Cardiac septum (tissue), 1 donor: ENCODE measurements around the gene NDUFS2. TPM values are rescaled to one million over a fixed set of nuclear protein-coding genes. Genes with fewer than 3 reads are reported as not detected.

Experiments
- DNase-seq: peaks from one replicate; pipeline ENCODE4 v3.0.0-alpha.2; 2020; ENCODE audit warnings: low spot score
- intact Hi-C: fragments of 100-400 bp; cut with DNase I; formaldehyde crosslinking; loops from one replicate; pipeline ENCODE4 v1.14.0; 2022
- long read RNA-seq: library from polyadenylated mRNA; unstranded; transcript quantifications from one replicate; pipeline ENCODE4 v2.0.0, GENCODE V29; 2021
- total RNA-seq: library from RNA; stranded (reverse); fragmentation: NEBNext Ultra II Directional; extraction: Animal tissue kit (Norgen Biotek cat#: 25700); gene quantifications from one replicate; pipeline ENCODE4 v1.2.1, GENCODE V29; 2021
- donor health status: DM: no; HTN: no; CAD: no.

NDUFS2 gene
- total RNA-seq: 253 TPM
- long read RNA-seq, transcript NDUFS2-202 (13 exons, 2,064 nt): major isoform, 7 of 569 reads
- long read RNA-seq, partial matches to known transcripts: 531 of 569 reads
- long read RNA-seq, other reads (novel, unspliced or antisense): 30 of 569 reads

DNA sequence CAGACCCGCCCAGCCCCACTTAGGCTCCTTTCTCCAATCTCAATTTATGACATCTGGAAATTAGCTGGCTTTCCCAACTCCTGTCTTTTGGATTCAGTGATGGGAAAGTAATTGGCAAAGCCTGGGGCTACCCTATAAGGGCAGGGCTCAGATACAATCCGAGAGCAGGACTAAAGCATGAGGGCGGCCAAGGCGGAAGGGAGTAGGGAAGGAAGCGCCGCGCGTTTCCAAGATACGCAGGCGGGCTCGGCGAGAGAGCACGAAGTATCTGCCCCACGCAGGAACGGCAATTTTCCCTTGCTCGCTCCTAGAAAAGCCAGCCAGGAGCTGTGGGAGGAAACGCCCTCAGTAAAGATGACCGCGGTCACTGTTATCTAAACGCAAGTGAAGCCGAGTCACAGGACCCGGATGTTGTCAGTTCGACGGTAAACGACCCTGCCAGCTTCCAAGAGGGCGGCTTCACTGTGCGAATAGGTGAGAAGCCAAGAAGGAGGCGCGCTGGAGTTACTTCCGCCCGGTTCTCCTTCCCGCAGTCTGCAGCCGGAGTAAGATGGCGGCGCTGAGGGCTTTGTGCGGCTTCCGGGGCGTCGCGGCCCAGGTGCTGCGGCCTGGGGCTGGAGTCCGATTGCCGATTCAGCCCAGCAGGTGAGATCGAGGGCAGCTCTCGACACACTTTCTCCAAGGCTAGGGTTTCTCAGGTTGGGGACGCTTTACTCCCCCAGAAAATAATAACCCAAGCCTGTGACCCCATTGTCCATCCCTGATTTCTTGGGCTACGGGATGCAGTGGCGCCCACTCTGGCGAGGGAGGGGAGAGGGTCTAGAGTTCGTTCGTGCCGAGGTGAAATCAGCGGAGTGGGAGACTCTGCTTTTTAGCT, at the start of gene NDUFS2:
TSS of gene NDUFS2 (plus strand) at position 532 of the 877 bp plus-strand sequence. CDS start at position 551, 19 bp downstream.
- intact Hi-C loops: loop anchor here (5.0 kb wide), 2 partner anchors 110 to 185 kb away; partner anchors contain the start of gene SDHC
- peak; percentile 99 for DNase-seq

DNA sequence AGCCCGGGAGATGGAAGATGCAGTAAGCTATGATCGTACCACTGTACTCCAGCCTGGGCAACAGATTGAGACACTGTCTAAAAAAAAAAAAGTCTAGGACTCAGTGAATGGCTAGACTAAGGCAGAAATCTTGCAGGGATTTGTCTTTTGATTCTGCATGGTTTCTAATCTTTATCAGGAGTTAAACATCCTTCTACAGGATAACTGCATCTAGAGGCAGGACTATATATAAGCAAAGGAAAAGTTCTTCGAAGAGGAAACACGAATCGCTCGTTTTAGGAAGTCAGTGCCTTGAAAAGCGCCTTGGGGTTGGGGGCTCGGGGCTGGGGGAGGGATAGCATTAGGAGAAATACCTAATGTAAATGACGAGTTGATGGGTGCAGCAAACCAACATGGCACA, 49.0 kb upstream of the NDUFS2 start:
- intact Hi-C loops: loop anchor here (5.0 kb wide), 1 partner anchor 36 kb away; the partner anchor contains the start of genes NIT1 and PFDN2
- no peak for DNase-seq

DNA sequence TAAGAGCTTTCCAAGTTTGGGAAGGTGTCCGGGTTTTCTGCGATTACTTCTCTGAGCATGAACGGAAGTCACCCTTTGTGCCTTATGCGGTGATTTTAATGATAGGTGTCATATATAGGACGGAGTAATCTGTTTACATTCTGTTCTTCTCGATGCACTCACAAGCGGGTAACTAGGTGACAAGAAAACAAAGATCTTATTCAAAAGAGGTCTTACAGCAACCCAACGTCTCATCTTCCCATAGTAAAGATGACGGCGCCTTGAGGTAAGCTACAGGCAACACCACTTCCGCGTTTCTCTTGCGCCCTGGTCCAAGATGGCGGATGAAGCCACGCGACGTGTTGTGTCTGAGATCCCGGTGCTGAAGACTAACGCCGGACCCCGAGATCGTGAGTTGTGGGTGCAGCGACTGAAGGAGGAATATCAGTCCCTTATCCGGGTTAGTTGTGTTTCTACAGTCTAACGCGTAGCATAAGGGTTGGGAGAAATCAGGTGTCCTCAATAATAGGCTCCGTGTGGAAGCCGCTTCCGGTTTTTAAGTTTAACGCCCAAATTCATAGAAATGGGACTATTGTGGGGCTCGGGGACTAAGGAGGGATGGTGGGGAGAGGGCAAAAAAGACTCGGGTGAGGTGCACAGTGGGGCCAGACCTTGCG, 48.4 kb upstream of the NDUFS2 start, which contains the start of gene UFC1:
TSS of gene UFC1 (plus strand) at position 297 of the 656 bp plus-strand sequence. CDS start at position 317, 20 bp downstream.
- peak; percentile 90 for DNase-seq
- intact Hi-C loops: loop anchor here (5.0 kb wide), 1 partner anchor 37 kb away; the partner anchor contains the start of genes NIT1 and PFDN2

DNA sequence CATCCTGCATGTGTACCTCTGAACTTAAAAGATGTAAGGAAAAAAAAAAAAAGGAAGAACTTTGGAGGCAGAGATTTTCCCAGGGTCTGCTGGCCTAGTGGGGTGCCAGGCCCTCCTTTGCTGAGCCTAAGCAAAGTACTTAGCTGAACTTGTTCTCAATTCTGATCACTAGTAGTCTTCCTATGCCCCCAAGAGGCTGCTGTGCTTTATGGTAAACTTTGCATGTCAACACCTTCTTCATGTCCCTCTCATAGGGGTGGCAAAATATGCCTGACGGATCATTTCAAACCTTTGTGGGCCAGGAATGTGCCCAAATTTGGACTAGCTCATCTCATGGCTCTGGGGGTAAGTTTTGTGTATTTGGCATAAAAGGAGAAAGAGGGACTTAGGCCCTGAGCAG, 44.3 kb upstream of the NDUFS2 start:
- intact Hi-C loops: loop anchor here (2.0 kb wide), 1 partner anchor 25 kb away; the partner anchor contains the start of gene DEDD
- no peak for DNase-seq

DNA sequence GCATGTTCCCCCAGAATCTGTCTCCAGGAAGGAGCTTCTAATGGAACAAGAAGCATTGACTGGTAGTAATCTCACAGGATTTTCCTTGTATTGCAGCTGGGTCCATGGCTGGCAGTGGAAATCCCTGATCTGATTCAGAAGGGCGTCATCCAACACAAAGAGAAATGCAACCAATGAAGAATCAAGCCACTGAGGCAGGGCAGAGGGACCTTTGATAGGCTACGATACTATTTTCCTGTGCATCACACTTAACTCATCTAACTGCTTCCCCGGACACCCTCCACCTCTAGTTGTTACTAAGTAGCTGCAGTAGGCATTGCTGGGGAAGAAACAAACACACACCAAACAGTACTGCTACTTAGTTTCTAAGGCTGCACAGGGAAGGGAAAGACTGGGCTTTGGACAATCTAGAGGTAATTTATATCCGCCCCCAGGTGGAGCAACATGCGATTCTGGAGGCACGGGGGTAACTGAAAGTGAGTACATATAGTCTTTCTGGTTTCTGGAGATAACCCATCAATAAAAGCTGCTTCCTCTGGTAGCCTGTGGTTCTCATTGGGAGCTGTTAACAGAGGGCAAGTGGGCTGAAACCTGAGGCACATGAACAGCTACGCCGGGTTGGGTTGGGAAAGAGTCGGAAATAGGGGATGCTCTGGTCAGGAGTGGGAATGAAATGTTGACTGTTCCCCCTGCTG, 43.7 kb upstream of the NDUFS2 start:
- intact Hi-C loops: loop anchor here (2.0 kb wide), 1 partner anchor 26 kb away; the partner anchor contains the start of gene DEDD
- DNase-seq: no peak

DNA sequence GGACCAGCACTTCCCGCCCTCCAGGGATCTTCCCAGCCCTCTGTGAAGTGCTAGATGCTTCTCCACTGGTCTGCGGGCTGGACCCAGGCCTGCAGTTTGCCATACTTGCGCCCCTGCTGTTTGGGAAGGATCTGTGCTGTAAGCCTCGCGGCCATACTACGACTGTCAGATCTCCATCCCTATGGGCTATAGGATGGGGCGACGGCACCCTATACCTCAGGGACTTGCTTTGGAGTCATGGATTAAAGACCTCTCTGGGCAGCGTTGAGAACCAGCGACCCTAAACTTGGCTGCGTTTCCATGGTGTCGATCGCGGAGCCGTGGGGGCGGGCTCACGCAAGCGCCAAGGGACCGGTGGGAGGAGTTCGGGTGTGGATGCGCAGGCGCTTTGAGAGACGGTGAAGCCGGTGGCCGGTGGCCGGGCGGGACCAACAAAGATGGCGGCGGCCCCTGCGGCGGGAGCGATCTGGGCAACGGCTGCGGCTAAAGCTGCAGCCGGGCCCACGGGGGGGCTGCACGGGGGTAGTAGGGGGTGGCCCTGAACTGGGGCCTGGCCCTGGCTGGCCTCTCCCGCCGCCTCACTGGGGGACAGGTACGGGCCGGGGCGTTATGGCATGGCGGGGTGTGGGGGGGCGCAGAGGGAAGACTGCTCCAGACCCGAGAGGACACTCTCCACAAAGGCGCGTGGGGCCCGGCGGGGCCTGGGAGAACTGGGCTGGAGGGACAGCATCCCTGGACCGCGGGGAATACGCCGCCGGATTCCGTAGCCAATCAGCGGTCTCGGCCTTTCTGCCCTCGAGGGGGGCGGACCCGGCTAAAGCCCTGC, 42.9 kb upstream of the NDUFS2 start, which contains the start of gene USP21:
TSS of gene USP21 (plus strand) at position 414 of the 826 bp plus-strand sequence. CDS start 1,141 bp downstream, outside the sequence.
- intact Hi-C loops: loop anchor here (2.0 kb wide), 1 partner anchor 26 kb away; the partner anchor contains the start of gene DEDD
- peak; percentile 98 for DNase-seq

DNA sequence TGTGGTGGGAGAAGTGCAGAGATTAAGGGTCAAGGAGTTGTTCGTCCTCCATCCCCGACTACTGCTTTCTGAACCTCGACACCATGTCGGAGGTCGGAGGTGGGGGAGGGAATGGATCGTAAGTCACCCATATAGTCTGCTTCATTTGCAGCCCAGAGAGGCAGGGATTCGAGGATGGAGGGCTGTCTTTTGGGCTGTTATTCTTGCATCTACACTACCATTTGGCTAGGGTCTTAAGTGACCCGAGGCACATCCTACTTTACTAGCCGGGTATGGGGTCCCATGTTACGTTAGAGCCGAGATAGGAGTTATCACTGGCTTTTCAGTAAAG, 42.3 kb upstream of the NDUFS2 start:
- intact Hi-C loops: loop anchor here (2.0 kb wide), 1 partner anchor 27 kb away; the partner anchor contains the start of gene DEDD

DNA sequence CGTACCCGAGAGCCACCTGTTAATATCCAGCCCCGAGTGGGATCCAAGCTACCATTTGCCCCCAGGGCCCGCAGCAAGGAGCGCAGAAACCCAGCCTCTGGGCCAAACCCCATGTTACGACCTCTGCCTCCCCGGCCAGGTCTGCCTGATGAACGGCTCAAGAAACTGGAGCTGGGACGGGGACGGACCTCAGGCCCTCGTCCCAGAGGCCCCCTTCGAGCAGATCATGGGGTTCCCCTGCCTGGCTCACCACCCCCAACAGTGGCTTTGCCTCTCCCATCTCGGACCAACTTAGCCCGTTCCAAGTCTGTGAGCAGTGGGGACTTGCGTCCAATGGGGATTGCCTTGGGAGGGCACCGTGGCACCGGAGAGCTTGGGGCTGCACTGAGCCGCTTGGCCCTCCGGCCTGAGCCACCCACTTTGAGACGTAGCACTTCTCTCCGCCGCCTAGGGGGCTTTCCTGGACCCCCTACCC, 41.5 kb upstream of the NDUFS2 start:
- no peak for DNase-seq

More for the DNA sequence above, 42.3 kb upstream of the NDUFS2 start:
- no peak for DNase-seq

DNA sequence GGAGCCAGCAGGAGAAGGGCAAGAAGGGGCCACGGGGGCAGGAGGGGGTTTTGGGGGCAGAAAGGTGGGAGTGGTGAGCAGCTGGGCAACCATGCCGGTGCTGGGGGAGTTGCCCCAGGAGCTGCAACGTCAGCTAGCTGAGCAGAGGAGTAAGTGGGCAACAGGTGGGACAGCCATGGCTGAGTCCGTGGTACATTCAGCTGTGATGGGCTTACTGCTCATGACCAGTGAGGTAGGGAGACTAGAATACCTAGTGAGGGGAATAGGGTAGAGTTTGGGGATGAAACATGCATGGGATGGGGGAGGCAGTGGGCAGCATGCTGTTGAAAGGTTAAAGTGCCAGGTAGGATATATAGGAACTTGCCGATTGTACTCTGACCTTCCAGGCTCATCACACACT, 40.5 kb upstream of the NDUFS2 start:
- intact Hi-C loops: no loop called here
- no peak for DNase-seq

More for the DNA sequence above, 41.5 kb upstream of the NDUFS2 start:
- intact Hi-C loops: no loop called here

DNA sequence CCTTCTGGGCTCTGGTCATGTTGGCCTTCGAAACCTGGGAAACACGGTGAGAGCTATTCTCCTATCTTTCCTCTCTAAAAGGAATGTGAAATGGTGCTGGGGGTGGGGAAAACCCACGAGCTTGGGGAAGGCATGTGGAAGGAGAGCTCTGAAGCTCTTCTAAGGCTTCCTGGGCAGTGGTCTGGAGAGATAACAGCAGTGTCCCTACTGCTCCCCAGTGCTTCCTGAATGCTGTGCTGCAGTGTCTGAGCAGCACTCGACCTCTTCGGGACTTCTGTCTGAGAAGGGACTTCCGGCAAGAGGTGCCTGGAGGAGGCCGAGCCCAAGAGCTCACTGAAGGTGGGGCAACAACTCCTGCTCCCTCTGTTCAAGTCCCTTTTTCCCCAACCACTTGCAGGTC, 40.1 kb upstream of the NDUFS2 start:
- intact Hi-C loops: no loop called here
- no peak for DNase-seq

DNA sequence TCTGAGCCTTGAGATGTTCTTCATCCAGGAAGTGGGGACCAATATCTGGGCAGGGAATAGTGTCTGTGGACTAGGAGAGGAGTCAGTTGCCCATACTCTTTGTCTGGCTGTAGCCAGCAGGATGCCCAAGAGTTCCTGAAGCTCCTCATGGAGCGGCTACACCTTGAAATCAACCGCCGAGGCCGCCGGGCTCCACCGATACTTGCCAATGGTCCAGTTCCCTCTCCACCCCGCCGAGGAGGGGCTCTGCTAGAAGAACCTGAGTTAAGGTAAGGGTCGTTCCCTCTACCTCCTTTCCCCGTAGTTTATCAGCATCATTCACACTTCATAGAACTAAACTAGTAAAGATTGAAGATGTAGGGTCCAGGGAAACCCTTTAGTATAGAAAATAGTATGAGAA, 39.4 kb upstream of the NDUFS2 start:
- DNase-seq: no peak
- intact Hi-C loops: no loop called here

DNA sequence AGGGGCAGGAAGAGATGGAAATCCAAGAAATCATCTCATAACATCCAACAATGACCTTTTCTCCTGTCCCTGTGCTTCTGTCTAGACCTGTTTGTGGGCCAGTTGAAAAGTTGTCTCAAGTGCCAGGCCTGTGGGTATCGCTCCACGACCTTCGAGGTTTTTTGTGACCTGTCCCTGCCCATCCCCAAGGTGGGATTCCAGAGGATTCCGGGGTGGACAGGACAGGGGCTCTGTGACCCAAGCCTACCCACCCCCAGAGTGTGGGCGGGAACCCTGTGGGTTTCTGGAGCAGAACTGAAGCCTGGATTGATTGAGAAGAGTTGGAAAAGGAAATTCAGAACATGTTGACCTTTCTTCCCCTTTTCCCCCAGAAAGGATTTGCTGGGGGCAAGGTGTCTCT, 38.4 kb upstream of the NDUFS2 start:
- intact Hi-C loops: no loop called here

DNA sequence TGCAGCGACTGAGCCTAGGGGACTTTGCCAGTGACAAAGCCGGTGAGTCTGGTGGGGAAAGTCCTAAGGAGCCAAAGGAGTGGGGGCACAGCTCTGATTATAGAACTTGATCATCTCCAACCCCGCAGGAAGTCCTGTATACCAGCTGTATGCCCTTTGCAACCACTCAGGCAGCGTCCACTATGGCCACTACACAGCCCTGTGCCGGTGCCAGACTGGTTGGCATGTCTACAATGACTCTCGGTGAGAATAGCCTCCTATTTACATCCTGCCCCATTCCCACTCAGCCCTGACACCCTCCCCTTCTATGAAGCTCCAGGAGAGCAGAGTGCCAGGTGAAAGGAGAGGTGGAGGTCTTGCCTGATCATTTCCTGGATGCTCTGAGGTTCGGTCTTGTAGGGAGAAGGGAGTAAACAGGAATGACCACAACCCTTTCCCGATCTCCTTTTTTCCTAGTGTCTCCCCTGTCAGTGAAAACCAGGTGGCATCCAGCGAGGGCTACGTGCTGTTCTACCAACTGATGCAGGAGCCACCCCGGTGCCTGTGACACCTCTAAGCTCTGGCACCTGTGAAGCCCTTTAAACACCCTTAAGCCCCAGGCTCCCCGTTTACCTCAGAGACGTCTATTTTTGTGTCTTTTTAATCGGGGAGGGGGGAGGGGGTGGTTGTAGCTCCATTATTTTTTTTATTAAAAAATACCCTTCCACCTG, 37.1 kb upstream of the NDUFS2 start:
- DNase-seq: no peak
- intact Hi-C loops: no loop called here

More for the DNA sequence above, 38.4 kb upstream of the NDUFS2 start:
- no peak for DNase-seq

DNA sequence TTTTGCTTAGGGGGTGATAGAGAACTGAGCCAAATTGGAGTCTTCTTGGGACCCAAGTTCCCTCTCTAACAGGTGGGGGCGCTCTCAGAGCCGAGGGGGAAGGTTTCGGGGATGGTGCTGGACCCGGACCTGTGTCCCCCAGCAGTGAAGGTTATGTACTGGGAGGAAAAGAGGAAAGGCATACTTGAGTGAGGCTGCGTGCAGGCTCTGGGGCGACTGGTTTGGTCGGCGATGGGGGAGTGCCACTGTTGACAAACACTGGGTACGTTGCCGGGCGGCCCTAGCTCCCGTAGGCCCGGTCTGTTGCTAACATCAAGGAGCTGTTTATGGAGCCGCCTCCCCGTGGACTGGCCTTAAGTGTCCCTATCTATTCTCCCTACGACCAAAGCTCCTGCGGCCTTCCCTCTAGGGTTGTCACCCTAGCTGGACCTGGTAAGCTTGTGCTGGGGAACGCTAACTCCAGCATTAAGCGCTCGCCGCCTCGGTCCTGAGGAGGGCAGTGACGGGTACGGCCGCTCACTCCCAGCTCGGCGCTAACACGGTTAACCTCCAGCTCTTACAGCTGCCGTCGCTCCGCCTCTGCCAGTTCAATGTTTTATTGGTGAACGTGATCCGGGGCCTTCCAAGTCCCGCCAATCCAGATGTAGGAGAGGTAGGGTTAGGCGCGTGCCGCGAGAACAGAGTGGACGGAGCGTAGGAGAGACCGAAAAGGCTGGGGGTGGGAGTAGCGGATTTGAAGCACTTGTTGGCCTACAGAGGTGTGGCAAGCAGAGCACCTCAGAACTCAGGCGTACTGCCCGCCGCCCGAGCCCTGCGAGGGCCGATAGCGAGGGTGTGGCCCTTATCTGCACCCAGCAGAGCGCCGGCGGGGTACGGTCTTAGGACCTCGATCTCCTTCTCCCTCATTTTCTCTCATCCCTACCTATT, 36.2 kb upstream of the NDUFS2 start, which contains the start of gene PPOX:
TSS of gene PPOX (plus strand) at position 685 of the 927 bp plus-strand sequence. CDS start 422 bp downstream, outside the sequence.
- intact Hi-C loops: loop anchor here (1.0 kb wide), 1 partner anchor 11 kb away; the partner anchor contains the start of gene B4GALT3
- peak; percentile 98 for DNase-seq

DNA sequence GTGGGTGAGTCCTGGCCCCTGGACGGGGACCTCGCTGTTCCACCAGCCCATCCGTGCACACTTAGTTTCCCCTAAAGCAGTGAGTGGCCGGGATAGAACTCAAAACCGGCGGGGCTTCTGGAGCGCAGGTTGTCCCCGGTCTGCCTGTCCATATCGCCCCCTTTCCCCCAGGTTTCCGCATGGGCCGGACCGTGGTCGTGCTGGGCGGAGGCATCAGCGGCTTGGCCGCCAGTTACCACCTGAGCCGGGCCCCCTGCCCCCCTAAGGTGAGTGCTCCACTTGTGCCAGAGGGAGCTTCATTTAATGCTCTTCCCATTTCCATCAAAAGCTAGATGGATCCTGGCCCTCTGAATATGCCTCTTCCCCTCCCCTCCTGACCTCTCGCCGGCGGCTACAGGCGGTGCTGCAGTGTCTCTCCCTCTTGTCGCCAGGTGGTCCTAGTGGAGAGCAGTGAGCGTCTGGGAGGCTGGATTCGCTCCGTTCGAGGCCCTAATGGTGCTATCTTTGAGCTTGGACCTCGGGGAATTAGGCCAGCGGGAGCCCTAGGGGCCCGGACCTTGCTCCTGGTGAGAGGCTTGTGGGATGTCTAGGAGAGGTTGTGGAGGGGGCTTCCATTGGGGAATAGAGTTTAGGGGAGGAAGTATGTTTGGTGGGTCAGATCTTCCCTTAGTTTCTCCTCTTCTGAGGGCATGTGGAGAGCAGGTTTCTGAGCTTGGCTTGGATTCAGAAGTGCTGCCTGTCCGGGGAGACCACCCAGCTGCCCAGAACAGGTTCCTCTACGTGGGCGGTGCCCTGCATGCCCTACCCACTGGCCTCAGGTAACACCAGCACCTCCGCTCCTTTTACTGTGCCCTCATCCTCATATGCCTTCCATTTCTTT, 35.3 kb upstream of the NDUFS2 start:
- no peak for DNase-seq
- intact Hi-C loops: loop anchor here (1.0 kb wide), 1 partner anchor 10 kb away; the partner anchor contains the start of gene B4GALT3
